Tibial nerve (tissue), 3 donors: ENCODE results near the gene GBP2.

Experiments
- POLR2A ChIP-seq, 2 donors: fragments of 450-650 bp; IDR thresholded peaks; one replicate each; pipeline ENCODE4 v1.6.1; 2017; ENCODE audit warnings: antibody characterized with exemption in 2 of 2, mild to moderate bottlenecking in 2 of 2, moderate library complexity in 2 of 2
- TF ChIP-seq, protein P1 (sequence below), 5 experiments: fragments of 200-600 bp in 3 of 5; fragments of 450-650 bp in 2 of 5; sonication (generic) in 3 of 5; IDR thresholded peaks; one replicate each; pipeline ENCODE4 v1.5.1; 2016 to 2019; ENCODE audit warnings: antibody characterized with exemption in 5 of 5, mild to moderate bottlenecking in 3 of 5, moderate library complexity in 2 of 5

DNA sequence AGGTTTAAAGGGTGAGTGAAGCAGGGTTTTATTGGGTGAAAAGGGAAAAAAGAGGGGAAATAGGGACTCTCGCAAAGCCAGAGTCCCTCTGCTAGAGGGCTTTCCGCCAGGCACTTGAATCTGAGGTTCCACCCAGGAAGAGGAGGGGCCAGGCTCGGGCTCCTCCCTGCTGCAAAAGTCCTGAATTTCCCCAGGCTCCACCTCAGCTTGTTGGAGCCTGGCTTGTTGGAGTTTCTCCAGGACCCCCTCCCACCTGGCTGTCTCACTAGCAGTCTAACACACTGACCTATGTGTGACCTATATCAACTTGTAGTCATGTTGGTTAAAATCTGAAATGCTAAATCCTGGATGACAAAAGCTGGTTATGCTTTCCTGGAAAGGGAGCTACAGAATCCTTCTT lies 25.5 kb downstream of the GBP2 start:
- TF ChIP-seq, protein P1, sequence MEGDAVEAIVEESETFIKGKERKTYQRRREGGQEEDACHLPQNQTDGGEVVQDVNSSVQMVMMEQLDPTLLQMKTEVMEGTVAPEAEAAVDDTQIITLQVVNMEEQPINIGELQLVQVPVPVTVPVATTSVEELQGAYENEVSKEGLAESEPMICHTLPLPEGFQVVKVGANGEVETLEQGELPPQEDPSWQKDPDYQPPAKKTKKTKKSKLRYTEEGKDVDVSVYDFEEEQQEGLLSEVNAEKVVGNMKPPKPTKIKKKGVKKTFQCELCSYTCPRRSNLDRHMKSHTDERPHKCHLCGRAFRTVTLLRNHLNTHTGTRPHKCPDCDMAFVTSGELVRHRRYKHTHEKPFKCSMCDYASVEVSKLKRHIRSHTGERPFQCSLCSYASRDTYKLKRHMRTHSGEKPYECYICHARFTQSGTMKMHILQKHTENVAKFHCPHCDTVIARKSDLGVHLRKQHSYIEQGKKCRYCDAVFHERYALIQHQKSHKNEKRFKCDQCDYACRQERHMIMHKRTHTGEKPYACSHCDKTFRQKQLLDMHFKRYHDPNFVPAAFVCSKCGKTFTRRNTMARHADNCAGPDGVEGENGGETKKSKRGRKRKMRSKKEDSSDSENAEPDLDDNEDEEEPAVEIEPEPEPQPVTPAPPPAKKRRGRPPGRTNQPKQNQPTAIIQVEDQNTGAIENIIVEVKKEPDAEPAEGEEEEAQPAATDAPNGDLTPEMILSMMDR (IDR thresholded peaks at IDR 0.05), result no peak
- TF ChIP-seq POLR2A (IDR thresholded peaks at IDR 0.05), result no peak
